GM13976 (cell line): ENCODE measurements around the gene ALDH4A1.

Experiments
- DNase-seq: peaks from one replicate; pipeline ENCODE4 v3.0.0; 2012; ENCODE audit warnings: low spot score
- in situ Hi-C: fragments of 300-500 bp; cut with MboI; formaldehyde crosslinking; loops from one replicate; pipeline ENCODE4 v1.12.0; 2022; ENCODE audit warnings: low sequenced_read_pairs, mixed read lengths, inconsistent platforms; ENCODE audit not compliant: unreplicated experiment
- TF ChIP-seq, protein P1 (sequence below): IDR thresholded peaks from 2 replicates; pipeline ENCODE4 v1.5.1; 2012; ENCODE audit warnings: borderline replicate concordance, mild to moderate bottlenecking; ENCODE audit not compliant: insufficient read depth; ENCODE audit errors: extremely low read depth, missing control alignments, control extremely low read depth

The ALDH4A1 gene

DNA sequence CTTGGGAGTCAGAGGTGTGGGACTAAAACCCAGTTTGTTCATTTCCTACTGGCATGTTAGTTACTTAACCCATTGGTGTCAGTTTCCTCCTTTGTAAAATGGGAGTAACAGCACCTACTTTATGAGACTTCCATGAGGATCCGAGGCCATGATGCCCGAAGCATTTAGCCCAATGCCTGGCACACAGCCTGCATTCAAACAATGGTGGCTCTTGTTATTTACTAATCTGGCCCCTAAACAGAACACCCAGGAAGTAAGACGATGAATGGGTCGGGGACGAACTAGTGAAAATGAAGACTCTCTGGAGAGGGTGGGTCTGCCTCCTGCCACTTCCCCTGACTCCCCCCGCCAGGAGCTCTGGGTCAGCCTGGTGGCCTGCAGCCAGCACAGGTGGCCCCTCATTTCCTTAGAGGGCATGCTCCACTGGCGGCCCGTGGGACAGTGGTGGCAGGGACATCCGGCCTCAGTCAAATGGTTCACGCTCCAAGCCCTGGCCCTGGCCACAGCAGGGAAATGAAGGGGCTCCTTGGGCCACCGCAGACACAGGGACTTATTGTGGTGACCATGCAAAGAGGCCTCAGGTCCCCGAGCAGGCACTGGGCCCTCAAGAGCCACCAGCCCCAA lies 33.4 kb downstream of the ALDH4A1 start:
- DNase-seq = no peak
- TF ChIP-seq, protein P1, sequence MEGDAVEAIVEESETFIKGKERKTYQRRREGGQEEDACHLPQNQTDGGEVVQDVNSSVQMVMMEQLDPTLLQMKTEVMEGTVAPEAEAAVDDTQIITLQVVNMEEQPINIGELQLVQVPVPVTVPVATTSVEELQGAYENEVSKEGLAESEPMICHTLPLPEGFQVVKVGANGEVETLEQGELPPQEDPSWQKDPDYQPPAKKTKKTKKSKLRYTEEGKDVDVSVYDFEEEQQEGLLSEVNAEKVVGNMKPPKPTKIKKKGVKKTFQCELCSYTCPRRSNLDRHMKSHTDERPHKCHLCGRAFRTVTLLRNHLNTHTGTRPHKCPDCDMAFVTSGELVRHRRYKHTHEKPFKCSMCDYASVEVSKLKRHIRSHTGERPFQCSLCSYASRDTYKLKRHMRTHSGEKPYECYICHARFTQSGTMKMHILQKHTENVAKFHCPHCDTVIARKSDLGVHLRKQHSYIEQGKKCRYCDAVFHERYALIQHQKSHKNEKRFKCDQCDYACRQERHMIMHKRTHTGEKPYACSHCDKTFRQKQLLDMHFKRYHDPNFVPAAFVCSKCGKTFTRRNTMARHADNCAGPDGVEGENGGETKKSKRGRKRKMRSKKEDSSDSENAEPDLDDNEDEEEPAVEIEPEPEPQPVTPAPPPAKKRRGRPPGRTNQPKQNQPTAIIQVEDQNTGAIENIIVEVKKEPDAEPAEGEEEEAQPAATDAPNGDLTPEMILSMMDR = no peak
- in situ Hi-C loops = no loop called here

DNA sequence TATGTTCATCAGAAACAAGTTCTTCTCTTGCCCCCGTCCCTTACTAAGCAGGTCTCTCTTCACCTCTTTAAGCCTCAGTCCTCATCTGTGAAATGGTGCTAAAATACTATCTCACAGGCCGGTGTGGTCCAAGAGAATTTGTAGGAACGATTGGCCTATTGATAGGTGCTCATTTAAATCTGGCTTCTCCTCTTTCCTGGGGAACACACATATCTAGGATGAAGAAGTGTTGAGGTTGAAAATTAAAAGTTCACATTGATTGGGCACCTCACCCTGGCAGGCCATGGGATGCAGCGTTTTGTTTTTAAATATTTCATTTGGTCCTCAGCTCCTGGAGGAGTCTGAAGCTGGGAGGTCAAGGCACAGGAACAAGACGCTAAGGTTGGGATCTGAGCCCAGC lies 34.0 kb downstream of the ALDH4A1 start:
- TF ChIP-seq, protein P1 = no peak
- in situ Hi-C loops = no loop called here

DNA sequence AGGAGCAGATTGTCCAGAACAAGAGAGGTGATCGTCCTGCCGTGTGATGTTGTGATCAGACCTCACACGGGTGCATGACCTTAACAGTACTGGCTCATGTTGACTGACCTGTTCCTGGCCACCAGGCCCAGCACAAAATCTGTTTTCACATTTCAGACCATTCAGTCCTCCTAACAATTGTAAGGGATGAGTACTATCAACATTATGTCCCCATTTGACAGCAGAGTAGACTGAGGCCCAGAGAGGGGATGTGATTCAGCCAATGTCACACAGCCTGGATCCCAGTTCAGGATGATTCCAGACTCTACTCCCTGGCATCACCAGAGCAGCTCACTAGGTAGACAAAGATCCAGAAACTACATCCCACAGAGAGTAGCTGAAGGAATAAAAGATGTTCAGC lies 35.5 kb downstream of the ALDH4A1 start:
- in situ Hi-C loops = no loop called here
- TF ChIP-seq, protein P1 = no peak
- DNase-seq = no peak

More for the DNA sequence above, 34.0 kb downstream of the ALDH4A1 start:
- no peak for DNase-seq

DNA sequence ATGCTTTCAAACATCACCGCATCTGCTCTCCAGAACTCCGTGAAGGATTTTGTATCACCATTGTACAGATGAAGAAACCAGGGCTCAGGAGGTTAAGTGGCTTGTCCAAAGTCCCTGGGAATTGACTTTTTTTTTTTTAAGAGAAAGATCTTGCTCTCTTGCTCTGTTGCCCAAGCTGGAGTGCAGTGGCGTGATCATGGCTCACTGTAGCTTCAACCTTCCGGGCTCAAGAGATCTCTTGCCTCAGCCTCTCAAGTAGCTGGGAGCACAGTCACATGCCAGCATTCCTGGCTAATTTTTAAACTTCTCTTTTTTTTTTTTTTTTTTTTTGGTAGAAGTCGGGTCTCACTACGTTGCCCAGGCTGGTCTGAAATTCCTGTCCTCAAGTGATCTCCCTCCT lies 36.0 kb downstream of the ALDH4A1 start:
- in situ Hi-C loops = no loop called here
- DNase-seq = no peak
- TF ChIP-seq, protein P1 = no peak

DNA sequence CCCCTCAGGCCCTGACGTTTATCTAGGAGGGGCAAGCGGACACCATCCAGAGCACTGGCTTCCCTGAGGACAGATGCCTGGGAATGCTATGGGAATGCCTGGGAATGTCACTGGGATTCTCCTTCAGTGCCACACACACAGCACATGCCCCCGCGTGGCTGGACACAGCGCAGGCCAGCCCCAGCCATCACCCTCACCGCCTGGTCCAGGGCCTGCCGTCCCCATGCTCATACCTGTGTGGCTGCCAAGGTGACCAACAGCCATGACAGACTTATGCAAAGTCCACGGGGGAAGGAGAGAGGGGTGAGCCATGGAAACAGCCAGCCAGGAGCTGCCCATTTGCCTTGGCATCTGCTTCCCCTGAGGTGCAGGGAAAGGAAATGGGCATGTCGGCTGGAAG lies 37.2 kb downstream of the ALDH4A1 start:
- TF ChIP-seq, protein P1 = no peak
- DNase-seq = no peak
- in situ Hi-C loops = no loop called here

DNA sequence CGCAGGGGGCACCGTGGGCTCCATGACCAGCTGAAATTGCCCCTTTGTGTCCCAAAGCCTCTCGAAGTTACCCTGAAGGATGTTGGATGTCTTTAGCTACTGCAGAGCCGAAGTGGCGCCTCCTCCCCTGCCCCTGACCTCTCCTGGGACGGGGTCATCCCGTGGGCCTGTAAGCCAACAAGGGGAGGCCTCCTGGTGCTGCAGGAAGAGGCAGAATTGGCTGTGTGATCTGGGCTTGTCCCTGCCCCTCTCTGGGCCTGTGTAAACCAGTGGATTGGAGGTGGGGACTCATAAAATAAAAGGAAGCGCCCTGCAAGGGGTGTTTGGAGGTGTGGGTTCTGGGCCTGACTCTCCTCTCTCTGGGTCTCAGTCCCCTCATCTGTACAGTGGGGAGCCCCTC lies 40.8 kb downstream of the ALDH4A1 start:
- in situ Hi-C loops = no loop called here

More for the DNA sequence above, 40.8 kb downstream of the ALDH4A1 start:
- no peak for DNase-seq
- TF ChIP-seq, protein P1 = no peak
